Mononuclear cell (primary cell): Measurements from ENCODE around the gene NSRP1. TPM values are rescaled to one million over a fixed set of nuclear protein-coding genes. Genes with fewer than 3 reads are reported as not detected.

Experiments
- H3K27me3 ChIP-seq: 2 replicates; pipeline ENCODE4 v1.6.0; 2011; ENCODE audit warnings: low read length, control low read depth; ENCODE audit not compliant: insufficient read depth
- H3K4me1 ChIP-seq: 2 replicates; pipeline ENCODE4 v1.5.1; 2011; ENCODE audit warnings: mild to moderate bottlenecking, low read length, control low read depth; ENCODE audit not compliant: insufficient read depth
- H3K4me3 ChIP-seq: 2 replicates; pipeline ENCODE4 v1.5.1; 2011; ENCODE audit warnings: mild to moderate bottlenecking, low read length, moderate library complexity
- H3K9me3 ChIP-seq: 2 replicates; pipeline ENCODE4 v1.5.1; 2011; ENCODE audit warnings: low read depth, mild to moderate bottlenecking, control low read depth, low read length
- total RNA-seq: library from RNA; depleted of rRNA; stranded (reverse); fragments of >200 nt; gene quantifications from one replicate; pipeline ENCODE4 v1.2.3, GENCODE V29; 2012

NSRP1 gene
- total RNA-seq, 1 donor = 13.1 TPM

DNA sequence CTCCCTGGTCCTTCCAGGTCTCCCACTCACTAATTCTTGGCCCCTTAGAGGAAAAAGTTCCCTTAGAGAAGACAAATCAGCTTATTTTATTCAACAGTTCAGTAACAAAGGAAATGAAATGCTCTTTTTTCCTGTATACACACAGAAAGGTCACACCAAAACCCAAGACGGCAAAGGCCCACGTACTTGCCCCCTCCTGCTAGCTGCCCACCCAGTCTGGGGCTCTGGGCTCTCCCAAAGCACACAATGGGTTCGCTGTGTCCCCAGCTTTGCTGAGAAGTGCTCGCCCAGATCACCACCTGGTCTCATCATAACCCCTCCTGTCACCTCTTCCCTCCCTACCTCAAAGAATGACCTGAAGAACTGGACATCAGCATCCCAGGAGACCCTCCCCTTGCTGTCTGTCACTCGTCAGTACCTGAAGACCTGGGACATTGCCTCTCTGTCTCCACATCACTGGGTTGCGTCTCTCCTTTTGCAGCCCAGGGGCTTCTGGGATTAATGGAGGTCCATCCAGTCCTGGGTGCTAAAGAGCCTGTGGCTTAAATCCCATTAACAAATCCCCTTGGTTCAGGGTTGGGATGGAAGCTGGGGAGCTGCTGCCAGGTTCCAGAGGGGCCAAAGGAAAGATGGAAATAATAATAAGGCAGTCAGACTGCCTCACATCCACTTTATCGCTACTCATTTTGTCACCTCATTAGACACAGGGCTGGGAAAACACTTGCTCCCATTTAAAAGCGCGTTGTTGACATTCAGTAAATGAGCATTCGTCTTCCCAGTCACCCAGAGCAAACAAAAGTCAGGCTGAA lies 115.6 kb downstream of the NSRP1 start:
- Histone ChIP-seq H3K4me3 (no peak overlapping the region), H3K9me3 (no peaks in the 10 kb centered on the region), H3K27me3 (peaks cover 38% of the 10 kb centered on the region), H3K4me1 (peaks cover 29% of the 10 kb centered on the region)

- H3K9me3 ChIP-seq = no peaks in the 10 kb centered on the region
- peaks cover 35% of the 10 kb centered on the region for H3K4me1 ChIP-seq
- no peak overlapping the region for H3K4me3 ChIP-seq
- peaks cover 45% of the 10 kb centered on the region for H3K27me3 ChIP-seq
These were observed 116.3 kb downstream of the NSRP1 start for GRCh38 chr17:30232824-30233427.

- no peaks in the 10 kb centered on the region for H3K9me3 ChIP-seq
- peaks cover 58% of the 10 kb centered on the region for H3K27me3 ChIP-seq
- peaks cover 38% of the 10 kb centered on the region for H3K4me1 ChIP-seq
- H3K4me3 ChIP-seq = no peak overlapping the region
These were observed 117.7 kb downstream of the NSRP1 start for GRCh38 chr17:30234296-30234695.

DNA sequence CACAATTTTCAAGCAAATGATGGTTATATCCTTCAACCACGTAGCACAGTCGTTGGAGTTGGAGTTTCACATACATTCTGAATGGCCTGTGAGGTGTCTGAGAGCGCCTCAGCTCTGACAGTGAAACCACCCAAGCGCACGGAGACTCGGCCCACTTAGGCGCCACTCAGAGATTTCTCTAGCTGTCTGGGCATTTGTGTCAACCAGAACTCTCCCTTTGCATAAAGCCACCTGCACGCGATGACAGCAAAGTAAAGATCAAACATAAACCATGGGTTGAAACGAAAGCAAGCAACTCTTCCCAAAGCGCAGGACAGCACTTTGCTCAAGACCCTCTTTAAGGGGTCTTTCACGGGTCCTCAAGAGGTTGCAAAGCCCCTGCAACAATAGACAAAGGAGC lies 118.3 kb downstream of the NSRP1 start:
- Histone ChIP-seq H3K9me3 (no peaks in the 10 kb centered on the region), H3K27me3 (peaks cover 58% of the 10 kb centered on the region), H3K4me1 (peaks cover 38% of the 10 kb centered on the region), H3K4me3 (no peak overlapping the region)

GRCh38 chr17:30235386-30236296 lies 119.0 kb downstream of the NSRP1 start, which contains the start of gene SLC6A4:
TSS of gene SLC6A4 (minus strand) at chr17:30235697. CDS start at chr17:30221958, 13,739 bp downstream.
- Histone ChIP-seq H3K27me3 (peaks cover 58% of the 10 kb centered on the region), H3K4me3 (no peak within 1 kb of the TSS), H3K4me1 (peaks cover 32% of the 10 kb centered on the region), H3K9me3 (no peaks in the 10 kb centered on the region)

Other genes with a start within 250 kb of the NSRP1 start
- 77.5 TPM for gene SSH2, start 186.6 kb upstream of the NSRP1 start, total RNA-seq
- 0.52 TPM for gene EFCAB5, start 175.2 kb upstream of the NSRP1 start, total RNA-seq
- gene SLC6A4, start 118.9 kb downstream of the NSRP1 start, total RNA-seq = 1.4 TPM
- 29.0 TPM for gene BLMH, start 175.1 kb downstream of the NSRP1 start, total RNA-seq
- not detected for gene TMIGD1, start 217.2 kb downstream of the NSRP1 start, total RNA-seq